Activated CD8-positive, alpha-beta memory T cell treated with anti-CD3 and anti-CD28 coated beads for 48 hours (primary cell): ENCODE data around the gene TBC1D3H.
"Not testable (repeated sequence)": the region's sequence is repeated elsewhere in the genome, so short reads cannot be mapped to it uniquely, and the experiment has no call there.

Source experiments
- DNase-seq, 3 experiments: peaks; one replicate each; pipeline ENCODE4 v3.0.0-alpha.2; 2020; ENCODE audit warnings: low read depth in 2 of 3, low spot score in 2 of 3

TBC1D3H gene

DNA sequence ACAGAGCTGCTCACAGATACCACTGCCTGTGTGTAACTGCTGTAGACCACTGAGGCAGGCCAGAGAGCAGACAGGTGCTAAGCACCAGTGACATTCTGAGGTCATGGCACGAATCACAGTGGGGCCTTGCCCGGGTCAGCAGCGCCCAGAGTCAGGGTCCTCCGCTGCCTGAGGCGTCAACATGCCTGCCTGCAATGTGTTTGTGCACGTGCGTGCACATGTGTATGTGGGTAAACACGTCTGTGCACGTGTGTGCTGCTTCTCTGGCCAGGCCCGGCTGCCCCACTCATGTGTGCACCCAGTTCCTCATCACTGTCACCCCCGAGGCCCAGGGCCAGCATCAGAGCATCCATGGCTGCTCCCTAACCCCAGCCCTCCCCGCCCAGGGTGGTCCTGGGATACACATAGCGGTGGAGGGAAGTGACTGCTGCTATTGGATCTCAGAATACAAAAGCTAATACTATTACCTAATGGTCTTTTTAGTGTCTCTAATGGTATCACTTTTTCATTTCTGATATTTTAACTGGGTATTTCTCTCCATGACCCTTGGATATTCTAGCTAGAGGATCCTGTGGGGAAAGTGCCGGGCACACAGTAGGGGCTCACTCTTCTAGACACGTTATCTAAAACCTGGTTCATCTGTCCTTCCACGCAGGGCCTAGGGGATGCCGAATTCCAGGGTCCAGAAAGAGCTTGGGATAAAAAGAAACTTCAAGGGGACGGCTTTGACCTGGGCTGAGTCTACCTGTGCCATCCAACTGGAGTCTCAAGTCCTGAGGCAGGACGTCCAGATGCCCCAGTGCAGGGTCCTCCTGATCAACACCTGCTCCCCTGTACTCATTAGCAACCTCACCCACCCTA, at the start of gene TBC1D3H:
TBC1D3H (minus strand) TSS at position 51 of the 861 bp plus-strand sequence. CDS start 1,540 bp downstream, outside the sequence.
- not testable (repeated sequence) for DNase-seq

DNA sequence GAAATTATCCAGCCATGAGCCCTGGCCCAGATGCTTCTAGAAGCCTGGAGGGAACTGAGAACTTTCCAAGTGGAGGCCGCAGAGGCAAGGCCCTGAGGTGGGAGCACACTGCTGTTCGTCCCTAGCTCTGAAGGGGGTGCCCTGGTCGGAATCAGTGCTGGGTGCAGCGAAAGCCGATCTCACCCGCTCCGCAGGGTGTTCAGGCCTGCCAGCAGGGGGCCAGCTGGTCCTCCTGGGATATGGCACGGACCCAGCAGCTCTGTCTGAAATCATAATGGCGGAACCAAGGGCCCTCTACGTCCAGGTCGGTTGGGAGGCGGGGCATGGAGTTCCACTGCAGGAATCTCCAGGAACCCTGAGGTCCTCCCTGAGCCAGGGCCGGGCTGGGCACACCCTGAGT, 40.7 kb upstream of the TBC1D3H start:
- DNase-seq, result not testable (repeated sequence)

DNA sequence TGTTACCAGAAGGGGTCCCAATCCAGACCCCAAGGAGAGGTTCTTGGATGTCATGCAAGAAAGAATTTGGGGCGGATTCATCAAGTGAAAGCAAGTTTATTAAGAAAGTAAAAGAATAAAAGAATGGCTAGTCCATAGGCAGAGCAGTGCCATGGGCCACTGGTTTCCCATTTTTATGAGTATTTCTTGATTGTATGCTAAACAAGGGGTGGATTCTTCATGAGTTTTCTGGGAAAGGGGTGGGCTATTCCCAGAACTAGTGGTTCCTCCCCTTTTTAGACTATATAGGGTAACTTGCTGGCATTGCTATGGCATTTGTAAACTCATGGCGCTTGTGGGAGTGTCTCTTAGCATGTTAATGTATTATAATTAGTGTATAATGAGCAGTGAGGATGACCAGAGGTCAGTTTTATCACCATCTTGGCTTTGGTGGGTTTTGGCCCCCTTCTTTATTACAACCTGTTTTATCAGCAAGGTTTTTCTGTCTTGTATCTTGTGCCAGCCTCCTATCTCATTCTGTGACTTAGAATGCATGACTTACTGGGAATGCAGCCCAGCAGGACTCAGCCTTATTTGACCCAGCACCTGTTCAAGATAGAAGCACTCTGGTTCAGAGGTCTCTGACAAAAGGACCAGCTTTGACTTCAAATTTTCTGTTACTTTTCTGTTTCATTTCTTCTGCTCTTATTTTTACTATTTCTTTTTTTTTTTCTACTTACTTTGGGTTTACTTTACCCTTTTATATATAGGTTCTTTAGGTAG, 27.1 kb upstream of the TBC1D3H start:
- DNase-seq, result not testable (repeated sequence)

DNA sequence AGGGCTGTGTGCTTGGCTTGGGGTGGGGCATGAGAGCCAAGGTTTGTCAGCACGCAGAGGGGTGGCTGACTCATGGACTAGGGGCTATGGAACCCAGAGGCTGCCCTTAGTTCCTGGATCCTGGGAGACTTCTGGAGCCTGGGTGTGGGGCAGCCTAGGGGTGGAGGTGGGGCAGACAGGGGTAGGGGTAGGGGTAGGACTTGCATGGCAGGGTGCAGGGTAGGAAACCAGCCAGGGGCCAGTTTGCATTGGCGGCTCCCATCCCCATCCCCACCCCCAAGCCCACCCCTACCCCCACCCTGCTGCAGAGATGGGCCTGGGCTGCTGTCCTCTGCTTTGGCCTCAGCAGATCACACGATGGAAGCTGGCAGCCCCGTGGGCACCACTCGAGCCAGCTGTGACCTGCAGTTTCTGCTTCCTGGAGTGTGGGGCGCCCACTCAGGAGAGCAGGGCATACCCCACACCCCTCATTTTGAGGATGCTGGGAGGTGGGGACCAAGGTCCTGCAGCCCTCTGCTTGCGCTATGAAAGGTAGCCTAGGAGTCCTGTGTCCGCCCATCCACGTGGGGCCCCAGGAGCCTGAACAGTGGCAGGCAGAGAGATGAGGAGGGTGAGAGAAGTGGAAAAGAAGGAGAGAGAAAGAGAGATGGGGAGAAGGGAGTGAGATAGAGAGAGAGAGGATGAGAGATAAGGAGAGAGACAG, 2.9 kb upstream of the TBC1D3H start:
- DNase-seq, result not testable (repeated sequence)

DNA sequence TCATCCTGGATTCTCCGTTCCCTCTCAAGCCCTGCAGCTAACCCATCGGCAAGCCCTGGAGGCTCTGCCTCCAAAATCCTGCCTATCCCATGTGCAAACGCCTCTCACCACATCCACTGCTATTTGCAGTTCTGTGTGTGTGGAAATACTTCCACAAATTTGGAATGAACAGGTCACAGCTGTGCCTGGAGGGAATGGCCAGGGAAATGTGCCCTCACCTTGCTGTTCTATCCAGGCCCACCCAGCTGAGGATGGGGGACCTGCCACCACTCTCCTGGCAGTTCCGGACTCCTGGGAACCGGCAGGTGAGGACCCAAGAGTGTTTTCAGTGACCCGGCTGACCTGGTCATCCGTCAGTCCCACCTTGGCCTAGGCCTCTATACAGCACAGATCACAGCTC, 12.3 kb downstream of the TBC1D3H start:
- not testable (repeated sequence) for DNase-seq

DNA sequence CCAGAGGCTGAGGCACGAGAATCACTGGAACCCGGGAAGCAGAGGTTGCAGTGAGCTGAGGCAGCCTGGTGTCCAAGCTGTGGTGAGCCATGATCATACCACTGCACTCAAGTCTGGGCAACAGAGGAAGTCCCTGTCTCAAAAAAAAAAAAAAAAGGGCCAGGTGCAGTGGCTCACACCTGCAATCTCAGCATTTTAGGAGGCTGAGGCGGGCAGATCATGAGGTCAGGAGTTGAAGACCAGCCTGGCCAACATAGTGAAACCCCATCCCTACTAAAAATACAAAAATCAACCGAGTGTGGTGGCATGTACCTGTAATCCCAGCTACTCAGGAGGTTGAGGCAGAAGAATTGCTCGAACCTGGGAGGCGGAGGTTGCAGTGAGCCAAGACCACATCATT, 25.7 kb downstream of the TBC1D3H start:
- DNase-seq, result not testable (repeated sequence)
